WTC11 (cell line): ENCODE data around the gene WDR75. TPM values are rescaled to one million over a fixed set of nuclear protein-coding genes. Genes with fewer than 3 reads are reported as not detected.

ENCODE experiments used
- ATAC-seq: fragments of 200-7000 bp; cut with Tn5 transposase; 2 replicates; pipeline ENCODE4 v1.10.0; 2021; ENCODE audit warnings: mild to moderate bottlenecking, moderate library complexity
- CTCF ChIA-PET: fragments of 300-600 bp; sonication (Branson Sonifier 250); formaldehyde crosslinking; loops from one replicate; lab custom pipeline; 2021; ENCODE audit warnings: antibody characterized with exemption; lab: Charles Lee
- POLR2A ChIA-PET: fragments of 350-600 bp; sonication (Branson Sonifier 250); formaldehyde crosslinking; loops from one replicate; lab custom pipeline; 2021; ENCODE audit warnings: antibody characterized with exemption; lab: Charles Lee
- DNase-seq: peaks from one replicate; pipeline ENCODE4 v3.0.0; 2021; ENCODE audit warnings: low spot score
- H3K27ac Mint-ChIP-seq: 2 replicates; pipeline ENCODE4 v1.8.0; 2021; ENCODE audit warnings: mixed read lengths
- H3K27me3 Mint-ChIP-seq: 2 replicates; pipeline ENCODE4 v1.8.0; 2021; ENCODE audit warnings: low read depth, mild to moderate bottlenecking, moderate library complexity, mixed read lengths
- H3K36me3 Mint-ChIP-seq: 2 replicates; pipeline ENCODE4 v1.8.0; 2021; ENCODE audit warnings: mixed read lengths
- H3K4me1 Mint-ChIP-seq: 2 replicates; pipeline ENCODE4 v1.8.0; 2022; ENCODE audit warnings: mixed read lengths
- H3K4me3 Mint-ChIP-seq: 2 replicates; pipeline ENCODE4 v1.8.0; 2021; ENCODE audit warnings: mild to moderate bottlenecking, moderate library complexity, mixed read lengths
- H3K9me3 Mint-ChIP-seq: 2 replicates; pipeline ENCODE4 v1.8.0; 2021; ENCODE audit warnings: mixed read lengths
- CBFB ChIP-seq: sonication (generic); formaldehyde crosslinking; IDR thresholded peaks from 2 replicates; pipeline ENCODE4 v1.8.1; 2022; ENCODE audit warnings: mild to moderate bottlenecking, low read depth, missing genetic modification reagents
- CREM ChIP-seq: sonication (generic); formaldehyde crosslinking; IDR thresholded peaks from 2 replicates; pipeline ENCODE4 v1.8.1; 2022; ENCODE audit warnings: mild to moderate bottlenecking, missing genetic modification reagents, moderate library complexity
- EMX1 ChIP-seq: fragments of 250-450 bp; sonication (Bioruptor Pico); IDR thresholded peaks from 2 replicates; pipeline ENCODE4 v1.8.0; 2021; ENCODE audit warnings: mild to moderate bottlenecking
- ESRRA ChIP-seq: sonication (generic); formaldehyde crosslinking; IDR thresholded peaks from 2 replicates; pipeline ENCODE4 v1.8.1; 2022; ENCODE audit warnings: mild to moderate bottlenecking, missing genetic modification reagents, borderline replicate concordance
- ETV6 ChIP-seq: sonication (generic); formaldehyde crosslinking; IDR thresholded peaks from 2 replicates; pipeline ENCODE4 v1.8.1; 2022; ENCODE audit warnings: mild to moderate bottlenecking, missing genetic modification reagents
- GABPB1 ChIP-seq: sonication (generic); formaldehyde crosslinking; IDR thresholded peaks from 2 replicates; pipeline ENCODE4 v1.8.1; 2023; ENCODE audit warnings: mild to moderate bottlenecking, missing genetic modification reagents
- JAZF1 ChIP-seq: fragments of 250-450 bp; sonication (Bioruptor Pico); IDR thresholded peaks from 2 replicates; pipeline ENCODE4 v1.9.0; 2021; ENCODE audit warnings: moderate library complexity, mild to moderate bottlenecking, inconsistent platforms
- KAT7 ChIP-seq: sonication (generic); formaldehyde crosslinking; IDR thresholded peaks from 2 replicates; pipeline ENCODE4 v1.8.1; 2023; ENCODE audit warnings: missing genetic modification reagents, mild to moderate bottlenecking, borderline replicate concordance
- MXD4 ChIP-seq: fragments of 250-450 bp; sonication (Bioruptor Pico); IDR thresholded peaks from 2 replicates; pipeline ENCODE4 v1.8.0; 2021; ENCODE audit warnings: mild to moderate bottlenecking, moderate library complexity, borderline replicate concordance
- MYBL2 ChIP-seq: sonication (generic); formaldehyde crosslinking; IDR thresholded peaks from 2 replicates; pipeline ENCODE4 v1.8.1; 2023; ENCODE audit warnings: mild to moderate bottlenecking, moderate library complexity, missing genetic modification reagents
- NR1H2 ChIP-seq: sonication (generic); formaldehyde crosslinking; IDR thresholded peaks from 2 replicates; pipeline ENCODE4 v1.9.0; 2021; ENCODE audit warnings: mild to moderate bottlenecking, moderate library complexity, missing genetic modification reagents
- PRRX2 ChIP-seq: fragments of 250-450 bp; sonication (Bioruptor Pico); IDR thresholded peaks from 2 replicates; pipeline ENCODE4 v1.8.0; 2021; ENCODE audit warnings: mild to moderate bottlenecking
- RORB ChIP-seq: fragments of 250-450 bp; sonication (Bioruptor Pico); IDR thresholded peaks from 2 replicates; pipeline ENCODE4 v1.9.0; 2021; ENCODE audit warnings: mild to moderate bottlenecking
- TCF7 ChIP-seq: sonication (generic); formaldehyde crosslinking; IDR thresholded peaks from 2 replicates; pipeline ENCODE4 v1.8.0; 2022; ENCODE audit warnings: mild to moderate bottlenecking, low read depth, missing genetic modification reagents, moderate library complexity
- ZNF317 ChIP-seq: sonication (generic); formaldehyde crosslinking; IDR thresholded peaks from 2 replicates; pipeline ENCODE4 v1.8.1; 2023; ENCODE audit warnings: low read depth, mild to moderate bottlenecking, moderate library complexity, missing genetic modification reagents, borderline replicate concordance
- ZNF396 ChIP-seq: fragments of 250-450 bp; sonication (Bioruptor Pico); IDR thresholded peaks from 2 replicates; pipeline ENCODE4 v1.8.0; 2021; ENCODE audit warnings: mild to moderate bottlenecking, moderate library complexity, borderline replicate concordance
- ZNF671 ChIP-seq: fragments of 250-450 bp; sonication (Bioruptor Pico); IDR thresholded peaks from 2 replicates; pipeline ENCODE4 v1.8.0; 2021; ENCODE audit warnings: mild to moderate bottlenecking
- total RNA-seq: library from RNA; stranded (reverse); gene quantifications from 3 replicates; pipeline ENCODE4 v1.2.3, GENCODE V29; 2021
- TF ChIP-seq, protein P1 (sequence below): sonication (generic); formaldehyde crosslinking; IDR thresholded peaks from 2 replicates; pipeline ENCODE4 v1.8.1; 2023; ENCODE audit warnings: mild to moderate bottlenecking, moderate library complexity, missing genetic modification reagents
- TF ChIP-seq, protein P2 (sequence below): sonication (generic); formaldehyde crosslinking; IDR thresholded peaks from 2 replicates; pipeline ENCODE4 v1.8.1; 2023; ENCODE audit warnings: mild to moderate bottlenecking, missing genetic modification reagents, borderline replicate concordance
- TF ChIP-seq, protein P3 (sequence below): sonication (generic); formaldehyde crosslinking; conservative IDR thresholded peaks from 2 replicates; pipeline ENCODE4 v1.8.1; 2023; ENCODE audit warnings: mild to moderate bottlenecking, low read depth, missing genetic modification reagents, moderate library complexity
- TF ChIP-seq, protein P4 (sequence below): fragments of 250-450 bp; sonication (Bioruptor Pico); IDR thresholded peaks from 2 replicates; pipeline ENCODE4 v1.9.0; 2021; ENCODE audit warnings: mild to moderate bottlenecking
- TF ChIP-seq, protein P5 (sequence below): sonication (generic); formaldehyde crosslinking; IDR thresholded peaks from 2 replicates; pipeline ENCODE4 v1.8.1; 2022; ENCODE audit warnings: low read depth, missing genetic modification reagents, borderline replicate concordance

Gene WDR75
- total RNA-seq, 1 experiment from 2014 or later = 68.3 TPM

DNA sequence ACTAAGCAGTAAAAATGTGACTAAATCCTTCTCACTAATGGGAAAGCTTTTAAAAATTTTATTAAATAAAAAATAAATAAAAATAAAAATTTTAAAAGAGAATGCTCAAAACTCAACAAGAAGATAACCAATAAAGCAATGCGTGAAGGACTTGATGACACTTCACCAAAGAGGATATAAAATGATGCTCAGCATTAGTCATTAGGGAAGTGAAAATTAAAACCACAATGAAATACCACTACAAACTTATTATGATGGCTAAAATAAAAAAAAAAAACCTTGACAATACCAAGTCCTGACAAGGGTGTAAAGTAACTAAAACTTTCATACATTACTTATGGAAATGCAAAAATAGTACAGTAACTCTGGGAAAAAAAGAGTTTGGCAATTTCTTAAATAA is 3.3 kb upstream of the WDR75 start:
- H3K9me3 Mint-ChIP-seq = peaks cover 4% of the 10 kb centered on the region; the same call in 1 of the 2 replicates
- peaks cover 2% of the 10 kb centered on the region for H3K27me3 Mint-ChIP-seq
- no peak for TF ChIP-seq EMX1
- no peak for TF ChIP-seq JAZF1 (CRISPR knock-in tag)
- no peak for TF ChIP-seq ZNF396
- no peak for TF ChIP-seq NR1H2 (CRISPR knock-in tag)
- TF ChIP-seq PRRX2 = no peak
- no peak for TF ChIP-seq ESRRA (CRISPR knock-in tag)
- no peak for TF ChIP-seq CREM (CRISPR knock-in tag)
- TF ChIP-seq RORB (CRISPR knock-in tag) = no peak
- TF ChIP-seq MYBL2 (CRISPR knock-in tag) = no peak
- TF ChIP-seq, protein P1, sequence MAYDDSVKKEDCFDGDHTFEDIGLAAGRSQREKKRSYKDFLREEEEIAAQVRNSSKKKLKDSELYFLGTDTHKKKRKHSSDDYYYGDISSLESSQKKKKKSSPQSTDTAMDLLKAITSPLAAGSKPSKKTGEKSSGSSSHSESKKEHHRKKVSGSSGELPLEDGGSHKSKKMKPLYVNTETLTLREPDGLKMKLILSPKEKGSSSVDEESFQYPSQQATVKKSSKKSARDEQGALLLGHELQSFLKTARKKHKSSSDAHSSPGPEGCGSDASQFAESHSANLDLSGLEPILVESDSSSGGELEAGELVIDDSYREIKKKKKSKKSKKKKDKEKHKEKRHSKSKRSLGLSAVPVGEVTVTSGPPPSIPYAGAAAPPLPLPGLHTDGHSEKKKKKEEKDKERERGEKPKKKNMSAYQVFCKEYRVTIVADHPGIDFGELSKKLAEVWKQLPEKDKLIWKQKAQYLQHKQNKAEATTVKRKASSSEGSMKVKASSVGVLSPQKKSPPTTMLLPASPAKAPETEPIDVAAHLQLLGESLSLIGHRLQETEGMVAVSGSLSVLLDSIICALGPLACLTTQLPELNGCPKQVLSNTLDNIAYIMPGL (CRISPR knock-in tag) = no peak
- TF ChIP-seq, protein P2, sequence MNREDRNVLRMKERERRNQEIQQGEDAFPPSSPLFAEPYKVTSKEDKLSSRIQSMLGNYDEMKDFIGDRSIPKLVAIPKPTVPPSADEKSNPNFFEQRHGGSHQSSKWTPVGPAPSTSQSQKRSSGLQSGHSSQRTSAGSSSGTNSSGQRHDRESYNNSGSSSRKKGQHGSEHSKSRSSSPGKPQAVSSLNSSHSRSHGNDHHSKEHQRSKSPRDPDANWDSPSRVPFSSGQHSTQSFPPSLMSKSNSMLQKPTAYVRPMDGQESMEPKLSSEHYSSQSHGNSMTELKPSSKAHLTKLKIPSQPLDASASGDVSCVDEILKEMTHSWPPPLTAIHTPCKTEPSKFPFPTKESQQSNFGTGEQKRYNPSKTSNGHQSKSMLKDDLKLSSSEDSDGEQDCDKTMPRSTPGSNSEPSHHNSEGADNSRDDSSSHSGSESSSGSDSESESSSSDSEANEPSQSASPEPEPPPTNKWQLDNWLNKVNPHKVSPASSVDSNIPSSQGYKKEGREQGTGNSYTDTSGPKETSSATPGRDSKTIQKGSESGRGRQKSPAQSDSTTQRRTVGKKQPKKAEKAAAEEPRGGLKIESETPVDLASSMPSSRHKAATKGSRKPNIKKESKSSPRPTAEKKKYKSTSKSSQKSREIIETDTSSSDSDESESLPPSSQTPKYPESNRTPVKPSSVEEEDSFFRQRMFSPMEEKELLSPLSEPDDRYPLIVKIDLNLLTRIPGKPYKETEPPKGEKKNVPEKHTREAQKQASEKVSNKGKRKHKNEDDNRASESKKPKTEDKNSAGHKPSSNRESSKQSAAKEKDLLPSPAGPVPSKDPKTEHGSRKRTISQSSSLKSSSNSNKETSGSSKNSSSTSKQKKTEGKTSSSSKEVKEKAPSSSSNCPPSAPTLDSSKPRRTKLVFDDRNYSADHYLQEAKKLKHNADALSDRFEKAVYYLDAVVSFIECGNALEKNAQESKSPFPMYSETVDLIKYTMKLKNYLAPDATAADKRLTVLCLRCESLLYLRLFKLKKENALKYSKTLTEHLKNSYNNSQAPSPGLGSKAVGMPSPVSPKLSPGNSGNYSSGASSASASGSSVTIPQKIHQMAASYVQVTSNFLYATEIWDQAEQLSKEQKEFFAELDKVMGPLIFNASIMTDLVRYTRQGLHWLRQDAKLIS (CRISPR knock-in tag) = no peak
- TF ChIP-seq KAT7 (CRISPR knock-in tag) = no peak
- TF ChIP-seq TCF7 (CRISPR knock-in tag) = no peak
- TF ChIP-seq, protein P3, sequence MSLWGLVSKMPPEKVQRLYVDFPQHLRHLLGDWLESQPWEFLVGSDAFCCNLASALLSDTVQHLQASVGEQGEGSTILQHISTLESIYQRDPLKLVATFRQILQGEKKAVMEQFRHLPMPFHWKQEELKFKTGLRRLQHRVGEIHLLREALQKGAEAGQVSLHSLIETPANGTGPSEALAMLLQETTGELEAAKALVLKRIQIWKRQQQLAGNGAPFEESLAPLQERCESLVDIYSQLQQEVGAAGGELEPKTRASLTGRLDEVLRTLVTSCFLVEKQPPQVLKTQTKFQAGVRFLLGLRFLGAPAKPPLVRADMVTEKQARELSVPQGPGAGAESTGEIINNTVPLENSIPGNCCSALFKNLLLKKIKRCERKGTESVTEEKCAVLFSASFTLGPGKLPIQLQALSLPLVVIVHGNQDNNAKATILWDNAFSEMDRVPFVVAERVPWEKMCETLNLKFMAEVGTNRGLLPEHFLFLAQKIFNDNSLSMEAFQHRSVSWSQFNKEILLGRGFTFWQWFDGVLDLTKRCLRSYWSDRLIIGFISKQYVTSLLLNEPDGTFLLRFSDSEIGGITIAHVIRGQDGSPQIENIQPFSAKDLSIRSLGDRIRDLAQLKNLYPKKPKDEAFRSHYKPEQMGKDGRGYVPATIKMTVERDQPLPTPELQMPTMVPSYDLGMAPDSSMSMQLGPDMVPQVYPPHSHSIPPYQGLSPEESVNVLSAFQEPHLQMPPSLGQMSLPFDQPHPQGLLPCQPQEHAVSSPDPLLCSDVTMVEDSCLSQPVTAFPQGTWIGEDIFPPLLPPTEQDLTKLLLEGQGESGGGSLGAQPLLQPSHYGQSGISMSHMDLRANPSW = no peak
- TF ChIP-seq GABPB1 (CRISPR knock-in tag) = no peak
- TF ChIP-seq, protein P4, sequence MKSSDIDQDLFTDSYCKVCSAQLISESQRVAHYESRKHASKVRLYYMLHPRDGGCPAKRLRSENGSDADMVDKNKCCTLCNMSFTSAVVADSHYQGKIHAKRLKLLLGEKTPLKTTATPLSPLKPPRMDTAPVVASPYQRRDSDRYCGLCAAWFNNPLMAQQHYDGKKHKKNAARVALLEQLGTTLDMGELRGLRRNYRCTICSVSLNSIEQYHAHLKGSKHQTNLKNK (CRISPR knock-in tag) = no peak
- no peak for TF ChIP-seq ZNF317 (CRISPR knock-in tag)
- TF ChIP-seq ETV6 (CRISPR knock-in tag) = no peak
- ATAC-seq (no peak), DNase-seq (no peak)
- no peaks in the 10 kb centered on the region for H3K36me3 Mint-ChIP-seq
- ChIA-PET CTCF (no interaction called here), POLR2A (no interaction called here)
- H3K27ac Mint-ChIP-seq = no peak overlapping the region
- H3K4me1 Mint-ChIP-seq = peaks cover 6% of the 10 kb centered on the region; the same call in 1 of the 2 replicates
- no peak overlapping the region for H3K4me3 Mint-ChIP-seq

DNA sequence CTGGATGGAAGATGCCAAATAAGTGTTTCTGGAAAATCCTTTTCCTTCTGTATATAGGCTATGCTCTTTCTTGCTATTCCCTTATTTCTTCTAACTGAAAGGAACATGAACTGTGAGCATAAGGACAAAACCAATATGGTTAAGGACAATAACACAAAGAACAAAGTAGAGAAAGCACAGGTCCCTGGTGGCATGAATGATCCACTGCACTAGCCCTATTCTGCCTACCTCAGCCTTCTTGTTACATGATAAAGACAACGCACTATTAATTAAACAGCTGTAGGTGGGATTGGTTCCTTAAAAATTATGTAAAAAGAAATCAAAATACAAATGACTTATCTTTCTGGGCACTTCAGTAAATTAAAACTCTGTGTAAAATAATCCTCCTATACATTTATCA is 1.9 kb upstream of the WDR75 start:
- POLR2A ChIA-PET = no interaction called here
- Mint-ChIP-seq H3K36me3 (no peaks in the 10 kb centered on the region), H3K4me3 (peak overlapping the region; percentile 11; the same call in 1 of the 2 replicates), H3K27me3 (no peaks in the 10 kb centered on the region; the same call in 1 of the 2 replicates), H3K4me1 (peaks cover 6% of the 10 kb centered on the region; the same call in 1 of the 2 replicates), H3K27ac (no peak overlapping the region), H3K9me3 (peaks cover 4% of the 10 kb centered on the region; the same call in 1 of the 2 replicates)
- ATAC-seq = peak; percentile 6; the same call in 1 of the 2 replicates
- DNase-seq = no peak
- CTCF ChIA-PET = no interaction called here
- TF ChIP-seq EMX1 = no peak
- TF ChIP-seq, protein P2 (CRISPR knock-in tag) = no peak
- TF ChIP-seq MXD4 = no peak
- TF ChIP-seq, protein P5, sequence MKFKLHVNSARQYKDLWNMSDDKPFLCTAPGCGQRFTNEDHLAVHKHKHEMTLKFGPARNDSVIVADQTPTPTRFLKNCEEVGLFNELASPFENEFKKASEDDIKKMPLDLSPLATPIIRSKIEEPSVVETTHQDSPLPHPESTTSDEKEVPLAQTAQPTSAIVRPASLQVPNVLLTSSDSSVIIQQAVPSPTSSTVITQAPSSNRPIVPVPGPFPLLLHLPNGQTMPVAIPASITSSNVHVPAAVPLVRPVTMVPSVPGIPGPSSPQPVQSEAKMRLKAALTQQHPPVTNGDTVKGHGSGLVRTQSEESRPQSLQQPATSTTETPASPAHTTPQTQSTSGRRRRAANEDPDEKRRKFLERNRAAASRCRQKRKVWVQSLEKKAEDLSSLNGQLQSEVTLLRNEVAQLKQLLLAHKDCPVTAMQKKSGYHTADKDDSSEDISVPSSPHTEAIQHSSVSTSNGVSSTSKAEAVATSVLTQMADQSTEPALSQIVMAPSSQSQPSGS = no peak
- TF ChIP-seq TCF7 (CRISPR knock-in tag) = no peak
- no peak for TF ChIP-seq CBFB (CRISPR knock-in tag)
- TF ChIP-seq ZNF671 = no peak
